Bronchial epithelial cell (primary cell): ENCODE results near the gene ANKRD17. TPM values are rescaled to one million over a fixed set of nuclear protein-coding genes. Genes with fewer than 3 reads are reported as not detected.
A peak's percentile ranks its signal among the peaks of the same experiment; 100 is the strongest.

Source experiments
- DNase-seq: peaks from one replicate; pipeline ENCODE4 v3.0.0-alpha.2; 2010; ENCODE audit warnings: low read depth
- FAIRE-seq: peaks from 2 replicates; lab custom pipeline; 2011; peaks lifted over from hg19 to GRCh38; lab: Jason Lieb, UNC
- H3K27me3 ChIP-seq: 2 replicates; pipeline ENCODE4 v1.5.1; 2011; ENCODE audit warnings: low read length; ENCODE audit not compliant: control insufficient read depth, insufficient read depth
- H3K36me3 ChIP-seq: 2 replicates; pipeline ENCODE4 v1.5.1; 2011; ENCODE audit warnings: low read length; ENCODE audit not compliant: control insufficient read depth, insufficient read depth
- H3K4me3 ChIP-seq: 2 replicates; pipeline ENCODE4 v1.5.1; 2011; ENCODE audit warnings: mild to moderate bottlenecking, low read depth, low read length, control low read depth
- total RNA-seq: library from RNA; depleted of rRNA; stranded (reverse); fragments of >200 nt; gene quantifications from 2 replicates; pipeline ENCODE4 v1.2.1, GENCODE V29; 2014
- TF ChIP-seq, protein P1 (sequence below): IDR thresholded peaks from 2 replicates; pipeline ENCODE4 v1.5.1; 2011; ENCODE audit warnings: mild to moderate bottlenecking, moderate library complexity, low read length, control low read depth, inconsistent platforms; ENCODE audit not compliant: insufficient read depth, severe bottlenecking

ANKRD17 gene
- total RNA-seq, 1 donor from 2014 or later, result 41.9 TPM

DNA sequence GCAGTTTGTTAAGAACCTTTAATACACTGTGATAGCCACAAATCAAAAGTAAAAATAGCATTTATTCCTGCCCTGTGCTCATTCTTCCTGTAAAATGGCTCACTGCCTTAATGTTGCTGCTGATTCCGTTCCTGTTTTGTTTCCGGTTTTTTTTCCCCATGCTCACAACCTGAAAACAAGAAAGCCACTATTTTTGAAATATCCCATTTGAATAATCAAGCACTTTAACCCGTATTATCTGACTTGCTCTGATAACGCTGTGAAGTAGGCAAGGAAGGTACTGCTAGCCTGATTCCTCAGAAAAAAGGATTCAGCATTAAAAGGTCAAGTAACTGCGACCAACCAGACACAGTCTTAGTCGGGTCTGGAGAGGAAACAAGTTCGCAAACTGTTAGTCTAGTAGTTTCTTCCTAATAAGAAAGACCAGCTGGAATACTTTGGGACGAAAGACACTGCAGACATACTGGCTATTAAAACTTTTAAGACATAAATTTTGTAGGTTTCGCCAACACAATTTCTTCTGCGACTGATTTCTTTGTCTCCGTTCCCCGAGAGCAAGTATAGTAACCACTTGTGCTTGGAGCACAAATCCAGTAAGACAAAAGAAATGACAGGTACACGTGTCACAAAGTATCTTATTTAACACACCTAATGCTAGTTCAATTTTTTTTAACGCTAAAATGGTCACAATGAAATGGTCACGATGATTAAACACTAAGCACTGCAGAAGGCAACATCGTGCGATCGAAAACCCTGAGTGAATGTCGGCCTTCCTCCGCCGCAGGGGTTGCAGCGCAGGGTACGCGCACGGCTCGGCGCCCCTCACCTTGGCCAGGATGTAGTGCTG is 189.9 kb downstream of the ANKRD17 start:
- H3K4me3 ChIP-seq, result peak overlapping the region; percentile 88
- no peaks in the 10 kb centered on the region for H3K36me3 ChIP-seq
- H3K27me3 ChIP-seq, result no peaks in the 10 kb centered on the region
- TF ChIP-seq, protein P1, sequence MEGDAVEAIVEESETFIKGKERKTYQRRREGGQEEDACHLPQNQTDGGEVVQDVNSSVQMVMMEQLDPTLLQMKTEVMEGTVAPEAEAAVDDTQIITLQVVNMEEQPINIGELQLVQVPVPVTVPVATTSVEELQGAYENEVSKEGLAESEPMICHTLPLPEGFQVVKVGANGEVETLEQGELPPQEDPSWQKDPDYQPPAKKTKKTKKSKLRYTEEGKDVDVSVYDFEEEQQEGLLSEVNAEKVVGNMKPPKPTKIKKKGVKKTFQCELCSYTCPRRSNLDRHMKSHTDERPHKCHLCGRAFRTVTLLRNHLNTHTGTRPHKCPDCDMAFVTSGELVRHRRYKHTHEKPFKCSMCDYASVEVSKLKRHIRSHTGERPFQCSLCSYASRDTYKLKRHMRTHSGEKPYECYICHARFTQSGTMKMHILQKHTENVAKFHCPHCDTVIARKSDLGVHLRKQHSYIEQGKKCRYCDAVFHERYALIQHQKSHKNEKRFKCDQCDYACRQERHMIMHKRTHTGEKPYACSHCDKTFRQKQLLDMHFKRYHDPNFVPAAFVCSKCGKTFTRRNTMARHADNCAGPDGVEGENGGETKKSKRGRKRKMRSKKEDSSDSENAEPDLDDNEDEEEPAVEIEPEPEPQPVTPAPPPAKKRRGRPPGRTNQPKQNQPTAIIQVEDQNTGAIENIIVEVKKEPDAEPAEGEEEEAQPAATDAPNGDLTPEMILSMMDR, result no peak
- DNase-seq (peak; percentile 41), FAIRE-seq (no peak)

DNA sequence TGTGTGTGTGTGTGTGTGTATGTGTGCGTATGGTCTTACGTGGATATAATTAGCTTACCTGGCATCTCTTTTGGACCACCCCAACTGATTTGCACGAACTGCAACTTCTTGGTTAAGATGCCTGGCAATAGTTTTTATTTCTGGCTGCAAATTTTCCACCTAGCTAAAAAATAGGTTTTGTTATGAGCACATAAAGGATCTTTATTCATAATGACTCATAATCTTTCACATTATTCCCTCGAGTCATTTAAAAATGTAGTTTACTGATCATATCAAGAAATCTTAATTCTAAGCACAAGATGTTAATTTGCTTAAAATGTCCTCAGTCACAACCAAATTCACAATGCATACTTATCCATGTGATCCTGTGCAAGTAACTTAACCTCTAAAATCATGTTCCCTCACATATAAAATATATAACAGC is 190.6 kb downstream of the ANKRD17 start:
- DNase-seq, result peak; percentile 62
- TF ChIP-seq, protein P1, result no peak
- H3K27me3 ChIP-seq, result no peaks in the 10 kb centered on the region
- H3K4me3 ChIP-seq, result peak overlapping the region; percentile 88
- FAIRE-seq, result no peak
- H3K36me3 ChIP-seq, result no peaks in the 10 kb centered on the region

DNA sequence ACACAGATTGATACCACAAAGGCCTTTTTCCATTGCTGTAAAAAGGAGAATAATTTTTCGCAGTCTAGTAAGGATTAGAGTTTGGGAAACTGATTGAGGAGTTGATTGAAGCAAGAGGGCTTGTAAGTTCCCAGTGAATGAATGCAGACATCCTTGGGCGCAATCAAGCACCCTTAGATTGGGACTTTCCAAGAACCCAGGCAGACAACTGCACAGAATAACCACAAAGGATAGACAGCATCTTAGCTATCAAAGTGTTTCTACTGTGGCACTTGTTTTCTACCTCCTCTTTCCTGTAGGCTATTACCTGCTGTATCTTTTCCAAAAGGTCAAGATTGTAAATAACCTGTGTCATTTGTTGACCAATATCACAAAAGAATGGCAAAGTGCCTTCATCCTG is 191.7 kb downstream of the ANKRD17 start:
- H3K36me3 ChIP-seq, result peaks cover 1% of the 10 kb centered on the region

DNA sequence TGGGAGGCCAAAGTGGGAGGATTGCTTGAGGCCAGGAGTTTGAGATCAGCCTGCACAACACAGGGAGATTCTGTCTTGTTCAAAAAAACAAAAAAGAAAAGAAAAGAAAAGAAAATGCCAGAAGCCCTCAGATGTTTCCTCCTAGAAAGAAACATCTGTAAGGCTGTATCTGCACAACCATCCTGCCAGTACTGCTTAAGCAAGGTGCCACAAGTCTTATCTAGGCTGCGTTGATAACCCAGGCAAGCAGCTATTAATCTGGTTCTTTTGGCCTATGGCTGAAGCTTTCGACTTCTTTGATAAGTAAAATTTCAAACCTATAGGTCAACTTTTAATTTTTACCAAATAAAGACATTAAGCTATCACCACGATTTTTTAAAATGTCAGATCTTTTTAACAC is 192.2 kb downstream of the ANKRD17 start:
- Histone ChIP-seq H3K27me3 (no peaks in the 10 kb centered on the region), H3K36me3 (peaks cover 1% of the 10 kb centered on the region), H3K4me3 (no peak overlapping the region)
- FAIRE-seq (no peak), DNase-seq (no peak)
- TF ChIP-seq, protein P1, result no peak

More for the DNA sequence above, 191.7 kb downstream of the ANKRD17 start:
- FAIRE-seq, result no peak
- H3K27me3 ChIP-seq, result no peaks in the 10 kb centered on the region
- TF ChIP-seq, protein P1, result no peak
- H3K4me3 ChIP-seq, result no peak overlapping the region
- DNase-seq, result no peak

DNA sequence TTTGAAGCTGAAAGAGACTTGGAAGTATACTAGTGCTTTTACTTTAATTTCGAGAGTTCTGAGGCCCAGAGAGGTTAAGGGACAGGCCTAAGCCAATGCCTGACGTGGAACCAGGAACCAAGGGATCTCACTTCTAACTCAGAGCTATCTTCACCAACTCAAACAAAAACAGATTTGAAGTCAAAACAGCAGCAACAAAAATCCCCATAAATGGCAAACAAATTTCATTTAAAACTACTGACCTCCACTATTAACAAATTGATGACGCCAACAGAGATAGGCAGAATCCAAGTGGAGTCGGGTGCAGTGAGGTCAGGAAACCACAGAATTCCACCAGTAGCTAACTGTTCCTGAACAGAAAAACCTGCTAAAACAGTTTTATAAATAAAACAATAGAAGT is 194.1 kb downstream of the ANKRD17 start:
- TF ChIP-seq, protein P1, result no peak
- Histone ChIP-seq H3K4me3 (no peak overlapping the region), H3K27me3 (no peaks in the 10 kb centered on the region), H3K36me3 (peaks cover 3% of the 10 kb centered on the region)
- no peak for DNase-seq
- FAIRE-seq, result no peak
